Upper lobe of left lung (tissue), 6 donors: Measurements from ENCODE around the gene ZNF518B. TPM values are rescaled to one million over a fixed set of nuclear protein-coding genes. Genes with fewer than 3 reads are reported as not detected.

Experiments used
- ATAC-seq, 2 donors: fragments of 200-7000 bp; cut with Tn5 transposase; one replicate each; pipeline ENCODE4 v1.9.1; 2022; ENCODE audit warnings: mild to moderate bottlenecking in 2 of 2, moderate library complexity in 2 of 2; ENCODE audit not compliant: low FRiP score in 2 of 2
- DNase-seq, 2 donors: peaks; one replicate each; pipeline ENCODE4 v3.0.0-alpha.2; 2019 to 2020
- H3K27ac ChIP-seq, 4 donors: fragments of 200-600 bp; sonication (generic); one replicate each; pipeline ENCODE4 v1.5.1; 2016 to 2019
- H3K27me3 ChIP-seq, 4 donors: fragments of 200-600 bp; sonication (generic); one replicate each; pipeline ENCODE4 v1.5.1; 2017 to 2019
- H3K36me3 ChIP-seq, 4 donors: fragments of 200-600 bp; sonication (generic); one replicate each; pipeline ENCODE4 v1.5.1; 2016 to 2019
- H3K4me1 ChIP-seq, 4 donors: fragments of 200-600 bp; sonication (generic); one replicate each; pipeline ENCODE4 v1.5.1; 2018 to 2019
- H3K4me3 ChIP-seq, 4 donors: fragments of 200-600 bp; sonication (generic); one replicate each; pipeline ENCODE4 v1.5.1; 2017 to 2019; ENCODE audit warnings: mild to moderate bottlenecking in 2 of 4, moderate library complexity in 1 of 4
- H3K9me3 ChIP-seq, 4 donors: fragments of 200-600 bp; sonication (generic); one replicate each; pipeline ENCODE4 v1.5.1; 2018 to 2019
- EP300 ChIP-seq, 4 donors: sonication (generic); formaldehyde crosslinking; IDR thresholded peaks; one replicate each; pipeline ENCODE4 v1.5.1; 2017; ENCODE audit warnings: antibody characterized with exemption in 4 of 4, control low read depth in 2 of 4
- POLR2A ChIP-seq, 4 donors: fragments of 450-650 bp; IDR thresholded peaks; one replicate each; pipeline ENCODE4 v1.5.1; 2016 to 2017; ENCODE audit warnings: antibody characterized with exemption in 4 of 4, mild to moderate bottlenecking in 2 of 4
- POLR2AphosphoS5 ChIP-seq, 2 donors: sonication (generic); formaldehyde crosslinking; IDR thresholded peaks; one replicate each; pipeline ENCODE4 v1.5.1; 2017; ENCODE audit warnings: antibody characterized with exemption in 2 of 2
- WGBS, 2 donors: methylation state at CpG; one replicate each; pipeline ENCODE4 v1.1.5; 2017 to 2018; 5-methylcytosine and 5-hydroxymethylcytosine counted together
- total RNA-seq, 6 donors: library from RNA; depleted of rRNA in 4 of 6; stranded (reverse); fragments of >200 nt in 4 of 6; gene quantifications; one replicate each; pipeline versions ENCODE4 v1.1.0 to v1.2.1, GENCODE V29; 2016 to 2021
- TF ChIP-seq, protein P1 (sequence below), 6 experiments: fragments of 450-650 bp in 4 of 6; fragments of 200-600 bp in 2 of 6; sonication (generic) in 2 of 6; IDR thresholded peaks; one replicate each; pipeline ENCODE4 v1.5.1; 2016 to 2019; ENCODE audit warnings: antibody characterized with exemption in 6 of 6
- donor health status: DM: no; HTN: no; CAD: no; lungs with moderate emphysema.
- donor health status: DM: no; HTN: yes; CAD: no; lungs with severe emphysema.

Gene ZNF518B
- total RNA-seq, 6 donors from 2014 or later = 7.8 to 22.6 (median 11.7) TPM

DNA sequence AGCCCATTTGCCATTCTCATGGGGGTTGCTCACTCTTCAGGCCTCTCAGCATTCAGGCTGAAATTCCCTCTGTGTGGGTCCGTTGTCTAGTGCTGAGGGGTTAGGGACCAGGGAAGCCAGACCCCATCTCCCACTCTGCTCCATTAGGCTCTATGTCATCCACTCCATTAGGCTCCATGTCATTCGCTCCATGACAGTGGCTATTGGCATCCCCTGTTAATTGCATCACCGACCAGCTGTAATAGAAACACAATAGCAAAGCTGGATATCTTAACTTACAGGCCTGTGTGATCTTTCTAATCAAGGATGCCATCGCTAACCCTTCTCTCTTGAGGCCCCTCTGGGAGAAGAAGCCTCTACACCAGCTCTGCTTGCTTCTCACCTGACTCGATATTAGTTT, 25.7 kb upstream of the ZNF518B start:
- 75 to 76% methylated on average over 5 of the region's 5 CpGs for WGBS, 2 donors
- no peaks in the 10 kb centered on the region for H3K4me1 ChIP-seq
- TF ChIP-seq POLR2AphosphoS5 (IDR thresholded peaks at IDR 0.05) (no peak), POLR2A (IDR thresholded peaks at IDR 0.05) (no peak), EP300 (IDR thresholded peaks at IDR 0.05) (no peak)
- TF ChIP-seq, protein P1, sequence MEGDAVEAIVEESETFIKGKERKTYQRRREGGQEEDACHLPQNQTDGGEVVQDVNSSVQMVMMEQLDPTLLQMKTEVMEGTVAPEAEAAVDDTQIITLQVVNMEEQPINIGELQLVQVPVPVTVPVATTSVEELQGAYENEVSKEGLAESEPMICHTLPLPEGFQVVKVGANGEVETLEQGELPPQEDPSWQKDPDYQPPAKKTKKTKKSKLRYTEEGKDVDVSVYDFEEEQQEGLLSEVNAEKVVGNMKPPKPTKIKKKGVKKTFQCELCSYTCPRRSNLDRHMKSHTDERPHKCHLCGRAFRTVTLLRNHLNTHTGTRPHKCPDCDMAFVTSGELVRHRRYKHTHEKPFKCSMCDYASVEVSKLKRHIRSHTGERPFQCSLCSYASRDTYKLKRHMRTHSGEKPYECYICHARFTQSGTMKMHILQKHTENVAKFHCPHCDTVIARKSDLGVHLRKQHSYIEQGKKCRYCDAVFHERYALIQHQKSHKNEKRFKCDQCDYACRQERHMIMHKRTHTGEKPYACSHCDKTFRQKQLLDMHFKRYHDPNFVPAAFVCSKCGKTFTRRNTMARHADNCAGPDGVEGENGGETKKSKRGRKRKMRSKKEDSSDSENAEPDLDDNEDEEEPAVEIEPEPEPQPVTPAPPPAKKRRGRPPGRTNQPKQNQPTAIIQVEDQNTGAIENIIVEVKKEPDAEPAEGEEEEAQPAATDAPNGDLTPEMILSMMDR (IDR thresholded peaks at IDR 0.05) = no peak
- H3K27me3 ChIP-seq = no peaks in the 10 kb centered on the region
- H3K9me3 ChIP-seq = no peaks in the 10 kb centered on the region
- ATAC-seq (no peak), DNase-seq (no peak)
- no peak overlapping the region for H3K27ac ChIP-seq
- no peaks in the 10 kb centered on the region for H3K36me3 ChIP-seq
- no peak overlapping the region for H3K4me3 ChIP-seq

DNA sequence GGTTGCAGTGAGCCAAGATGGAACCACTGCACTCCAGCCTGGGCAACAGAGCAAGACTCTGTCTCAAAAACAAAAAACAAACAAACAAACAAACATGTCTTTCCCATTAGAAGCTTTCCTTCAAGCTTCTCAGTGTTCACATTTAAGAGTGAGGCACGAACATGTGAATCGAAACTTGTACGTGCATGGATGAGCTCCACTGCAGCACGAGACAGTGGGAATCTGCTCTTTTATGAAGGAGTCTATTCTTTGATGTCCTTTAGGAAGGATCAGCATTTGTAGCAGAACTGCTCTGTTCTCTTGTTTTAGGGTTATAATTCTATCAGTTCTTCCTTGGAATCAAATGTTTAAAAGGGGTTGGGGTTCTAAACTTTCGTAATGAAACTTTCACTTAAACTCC, 23.4 kb upstream of the ZNF518B start:
- DNase-seq (no peak), ATAC-seq (no peak)
- Histone ChIP-seq H3K9me3 (no peaks in the 10 kb centered on the region), H3K4me1 (no peaks in the 10 kb centered on the region), H3K36me3 (no peaks in the 10 kb centered on the region), H3K4me3 (no peak overlapping the region), H3K27ac (no peak overlapping the region), H3K27me3 (no peaks in the 10 kb centered on the region)
- WGBS, 2 donors = 93% methylated on average over 5 of the region's 5 CpGs
- TF ChIP-seq, protein P1 (IDR thresholded peaks at IDR 0.05) = no peak
- no peak for TF ChIP-seq EP300 (IDR thresholded peaks at IDR 0.05)
- no peak for TF ChIP-seq POLR2AphosphoS5 (IDR thresholded peaks at IDR 0.05)
- no peak for TF ChIP-seq POLR2A (IDR thresholded peaks at IDR 0.05)

DNA sequence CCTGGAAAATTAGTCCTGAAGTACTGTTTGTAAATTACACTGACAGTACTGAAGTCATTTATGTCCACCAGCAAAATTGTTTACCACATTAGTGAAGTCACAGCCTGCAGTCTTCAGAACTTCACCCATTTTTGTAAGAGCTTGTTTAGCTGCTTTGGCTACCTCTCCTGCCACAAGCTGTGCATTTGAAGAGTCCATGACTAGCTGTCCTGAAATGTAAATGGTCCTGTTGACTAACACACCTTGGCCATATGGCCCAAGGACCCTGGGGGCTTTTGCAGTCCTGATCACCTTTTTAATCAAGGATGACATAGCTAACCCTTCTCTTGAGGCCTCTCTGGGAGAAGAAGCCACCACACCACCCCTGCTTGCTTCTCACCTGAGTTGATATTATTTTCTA, 21.4 kb upstream of the ZNF518B start:
- DNase-seq (no peak), ATAC-seq (no peak)
- H3K4me3 ChIP-seq = no peak overlapping the region
- no peaks in the 10 kb centered on the region for H3K4me1 ChIP-seq
- no peak for TF ChIP-seq EP300 (IDR thresholded peaks at IDR 0.05)
- TF ChIP-seq POLR2AphosphoS5 (IDR thresholded peaks at IDR 0.05) = no peak
- TF ChIP-seq, protein P1 (IDR thresholded peaks at IDR 0.05) = no peak
- TF ChIP-seq POLR2A (IDR thresholded peaks at IDR 0.05) = no peak
- H3K27ac ChIP-seq = no peak overlapping the region
- no peaks in the 10 kb centered on the region for H3K9me3 ChIP-seq
- no peaks in the 10 kb centered on the region for H3K27me3 ChIP-seq
- H3K36me3 ChIP-seq = no peaks in the 10 kb centered on the region

DNA sequence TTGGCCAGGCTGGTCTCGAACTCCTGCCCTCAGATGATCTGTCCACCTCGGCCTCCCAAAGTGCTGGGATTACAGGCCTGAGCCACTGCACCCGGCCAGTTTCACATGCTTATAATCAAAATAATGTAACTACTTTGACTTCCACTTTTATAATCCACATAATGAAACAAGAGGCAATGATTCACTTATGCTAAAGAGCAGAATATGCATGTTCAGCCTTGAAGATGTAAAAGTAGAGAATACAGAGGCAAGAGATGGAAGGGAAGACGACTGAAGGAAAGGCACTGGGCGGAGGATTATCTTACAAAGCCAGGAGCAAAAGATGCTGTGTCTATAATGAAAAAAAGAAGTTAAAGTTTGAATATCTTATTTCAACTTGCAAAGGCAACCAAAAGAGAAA, 13.3 kb upstream of the ZNF518B start:
- TF ChIP-seq POLR2AphosphoS5 (IDR thresholded peaks at IDR 0.05) = no peak
- no peak for TF ChIP-seq EP300 (IDR thresholded peaks at IDR 0.05)
- TF ChIP-seq POLR2A (IDR thresholded peaks at IDR 0.05) = no peak
- TF ChIP-seq, protein P1 (IDR thresholded peaks at IDR 0.05) = no peak
- WGBS, 2 donors = 86 to 92% methylated on average over 5 of the region's 5 CpGs
- H3K36me3 ChIP-seq = no peaks in the 10 kb centered on the region
- ATAC-seq = no peak
- DNase-seq = no peak
- no peaks in the 10 kb centered on the region for H3K27me3 ChIP-seq
- no peaks in the 10 kb centered on the region for H3K4me1 ChIP-seq
- no peak overlapping the region for H3K4me3 ChIP-seq
- H3K27ac ChIP-seq = no peak overlapping the region
- H3K9me3 ChIP-seq = no peaks in the 10 kb centered on the region

DNA sequence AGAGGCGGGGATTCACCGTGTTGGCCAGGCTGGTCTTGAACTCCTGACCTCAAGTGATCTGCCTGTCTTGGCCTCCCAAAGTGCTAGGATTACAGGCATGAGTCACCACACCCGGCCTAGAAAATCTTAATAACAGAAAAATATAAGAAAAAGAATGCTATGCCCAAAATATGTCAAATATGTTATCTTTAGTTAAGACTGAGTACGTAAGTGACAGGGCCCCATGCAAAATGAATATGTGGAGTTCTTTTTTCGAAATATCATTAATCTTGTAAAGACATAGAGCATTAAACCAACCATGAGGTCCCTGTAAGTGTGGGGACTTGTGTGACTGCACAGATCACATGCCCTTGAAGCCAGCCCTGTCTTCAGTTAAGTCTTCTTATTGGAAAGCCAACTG, 8.9 kb upstream of the ZNF518B start:
- H3K36me3 ChIP-seq = no peaks in the 10 kb centered on the region
- ATAC-seq = no peak
- 87 to 89% methylated on average over 5 of the region's 5 CpGs for WGBS, 2 donors
- DNase-seq = no peak
- H3K27ac ChIP-seq = no peak overlapping the region
- peaks cover under 1 to 8% (median 4%) of the 10 kb centered on the region in 4 donors for H3K4me1 ChIP-seq
- H3K4me3 ChIP-seq = no peak overlapping the region
- TF ChIP-seq EP300 (IDR thresholded peaks at IDR 0.05) (no peak), POLR2AphosphoS5 (IDR thresholded peaks at IDR 0.05) (no peak), POLR2A (IDR thresholded peaks at IDR 0.05) (no peak)
- TF ChIP-seq, protein P1 (IDR thresholded peaks at IDR 0.05) = no peak
- H3K9me3 ChIP-seq = no peaks in the 10 kb centered on the region
- H3K27me3 ChIP-seq = peaks cover 0 to 6% (median 0%) of the 10 kb centered on the region in 4 donors
